SK-N-SH treated with all-trans-retinoic acid at 6 μM for 48 hours (cell line): Measurements from ENCODE around the gene GRM4.

Source experiments
- ATAC-seq: fragments of 200-7000 bp; cut with Tn5 transposase; 3 replicates; pipeline ENCODE4 v1.9.1; 2020; ENCODE audit warnings: mild to moderate bottlenecking, moderate library complexity
- ARNTL ChIP-seq: fragments of 450-650 bp; formaldehyde crosslinking; IDR thresholded peaks from 2 replicates; pipeline ENCODE4 v1.5.0; 2020; ENCODE audit warnings: low read depth, mild to moderate bottlenecking, moderate library complexity, borderline replicate concordance
- BACH2 ChIP-seq: fragments of 250-450 bp; sonication (Bioruptor Pico); IDR thresholded peaks from 2 replicates; pipeline ENCODE4 v1.9.0; 2021; ENCODE audit warnings: mild to moderate bottlenecking, borderline replicate concordance
- CREB5 ChIP-seq: fragments of 250-450 bp; sonication (Bioruptor Pico); IDR thresholded peaks from 2 replicates; pipeline ENCODE4 v1.5.1; 2020; ENCODE audit warnings: low read depth, mild to moderate bottlenecking, moderate library complexity
- CSDC2 ChIP-seq: fragments of 250-450 bp; sonication (Bioruptor Pico); IDR thresholded peaks from 2 replicates; pipeline ENCODE4 v1.5.0; 2020; ENCODE audit warnings: mild to moderate bottlenecking, moderate library complexity
- ISL1 ChIP-seq: fragments of 250-450 bp; sonication (Bioruptor Pico); IDR thresholded peaks from 2 replicates; pipeline ENCODE4 v2.1.2; 2022; ENCODE audit warnings: mild to moderate bottlenecking, moderate library complexity
- OSR1 ChIP-seq: fragments of 250-450 bp; sonication (Bioruptor Pico); IDR thresholded peaks from 2 replicates; pipeline ENCODE4 v1.8.0; 2022; ENCODE audit warnings: moderate library complexity, mild to moderate bottlenecking, inconsistent platforms
- POU6F1 ChIP-seq: fragments of 250-450 bp; sonication (Bioruptor Pico); IDR thresholded peaks from 2 replicates; pipeline ENCODE4 v1.8.0; 2021; ENCODE audit warnings: low read depth, mild to moderate bottlenecking, moderate library complexity, borderline replicate concordance
- PPARA ChIP-seq: fragments of 250-450 bp; sonication (Bioruptor Pico); IDR thresholded peaks from 2 replicates; pipeline ENCODE4 v1.5.0; 2020; ENCODE audit warnings: mild to moderate bottlenecking, borderline replicate concordance
- RARB ChIP-seq: fragments of 250-450 bp; sonication (Bioruptor Pico); IDR thresholded peaks from 2 replicates; pipeline ENCODE4 v1.8.0; 2021; ENCODE audit warnings: mild to moderate bottlenecking, moderate library complexity
- SNAI2 ChIP-seq: fragments of 250-450 bp; sonication (Bioruptor Pico); IDR thresholded peaks from 2 replicates; pipeline ENCODE4 v1.5.0; 2020; ENCODE audit warnings: mild to moderate bottlenecking, moderate library complexity
- TOX ChIP-seq: fragments of 250-450 bp; sonication (Bioruptor Pico); IDR thresholded peaks from 2 replicates; pipeline ENCODE4 v1.8.0; 2021; ENCODE audit warnings: mild to moderate bottlenecking, moderate library complexity, borderline replicate concordance
- ZC3H10 ChIP-seq: fragments of 250-450 bp; sonication (Bioruptor Pico); IDR thresholded peaks from 2 replicates; pipeline ENCODE4 v1.5.1; 2021; ENCODE audit warnings: mild to moderate bottlenecking, moderate library complexity
- ZFP3 ChIP-seq: fragments of 250-450 bp; sonication (Bioruptor Pico); IDR thresholded peaks from 2 replicates; pipeline ENCODE4 v1.5.0; 2020; ENCODE audit warnings: mild to moderate bottlenecking, moderate library complexity
- ZFP30 ChIP-seq: fragments of 450-650 bp; formaldehyde crosslinking; IDR thresholded peaks from 2 replicates; pipeline ENCODE4 v1.5.0; 2022; ENCODE audit warnings: mild to moderate bottlenecking, moderate library complexity
- ZNF565 ChIP-seq: fragments of 450-650 bp; formaldehyde crosslinking; conservative IDR thresholded peaks from 2 replicates; pipeline ENCODE4 v1.5.0; 2020; ENCODE audit warnings: low read depth, mild to moderate bottlenecking, moderate library complexity
- ZNF70 ChIP-seq: fragments of 450-650 bp; formaldehyde crosslinking; IDR thresholded peaks from 2 replicates; pipeline ENCODE4 v1.5.0; 2020; ENCODE audit warnings: mild to moderate bottlenecking, moderate library complexity
- ZNF8 ChIP-seq: fragments of 450-650 bp; formaldehyde crosslinking; IDR thresholded peaks from 2 replicates; pipeline ENCODE4 v1.5.0; 2020; ENCODE audit warnings: mild to moderate bottlenecking, moderate library complexity
- TF ChIP-seq, protein P1 (sequence below): fragments of 250-450 bp; sonication (Bioruptor Pico); IDR thresholded peaks from 2 replicates; pipeline ENCODE4 v1.5.1; 2021; ENCODE audit warnings: mild to moderate bottlenecking, moderate library complexity
- TF ChIP-seq, protein P2 (sequence below): fragments of 250-450 bp; sonication (Bioruptor Pico); IDR thresholded peaks from 2 replicates; pipeline ENCODE4 v1.8.0; 2020; ENCODE audit warnings: mild to moderate bottlenecking, moderate library complexity, borderline replicate concordance
- TF ChIP-seq, protein P3 (sequence below): fragments of 250-450 bp; sonication (Bioruptor Pico); IDR thresholded peaks from 2 replicates; pipeline ENCODE4 v1.5.0; 2020; ENCODE audit warnings: mild to moderate bottlenecking, moderate library complexity

Gene GRM4

GRCh38 chr6:34059136-34059731 lies 86.7 kb downstream of the GRM4 start:
- ATAC-seq: no peak
- TF ChIP-seq SNAI2 (CRISPR knock-in tag): no peak
- no peak for TF ChIP-seq CREB5
- TF ChIP-seq POU6F1 (CRISPR knock-in tag): no peak
- no peak for TF ChIP-seq ZFP30 (CRISPR knock-in tag)

DNA sequence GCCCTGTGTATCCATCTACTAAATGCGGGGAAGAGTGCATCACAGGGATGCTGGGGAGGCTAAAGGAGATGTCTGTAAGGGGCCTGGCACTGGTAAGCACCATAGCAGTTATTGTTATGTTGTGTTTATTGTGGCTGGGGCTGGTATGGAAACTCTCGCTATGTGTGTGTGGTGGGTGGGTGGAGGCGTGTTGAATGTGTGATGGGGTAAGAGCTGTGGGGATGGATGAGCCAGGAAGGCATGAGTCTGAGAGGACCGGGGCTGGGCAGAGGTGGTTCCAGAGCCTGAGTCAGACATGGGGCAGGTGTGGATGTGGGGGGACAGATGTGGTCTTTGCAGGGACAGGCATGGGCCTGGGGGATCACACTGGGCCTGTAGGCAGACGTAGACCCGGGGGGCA lies 88.1 kb downstream of the GRM4 start:
- no peak for ATAC-seq
- no peak for TF ChIP-seq ZC3H10 (CRISPR knock-in tag)
- TF ChIP-seq ZNF70 (CRISPR knock-in tag): no peak
- TF ChIP-seq, protein P1, sequence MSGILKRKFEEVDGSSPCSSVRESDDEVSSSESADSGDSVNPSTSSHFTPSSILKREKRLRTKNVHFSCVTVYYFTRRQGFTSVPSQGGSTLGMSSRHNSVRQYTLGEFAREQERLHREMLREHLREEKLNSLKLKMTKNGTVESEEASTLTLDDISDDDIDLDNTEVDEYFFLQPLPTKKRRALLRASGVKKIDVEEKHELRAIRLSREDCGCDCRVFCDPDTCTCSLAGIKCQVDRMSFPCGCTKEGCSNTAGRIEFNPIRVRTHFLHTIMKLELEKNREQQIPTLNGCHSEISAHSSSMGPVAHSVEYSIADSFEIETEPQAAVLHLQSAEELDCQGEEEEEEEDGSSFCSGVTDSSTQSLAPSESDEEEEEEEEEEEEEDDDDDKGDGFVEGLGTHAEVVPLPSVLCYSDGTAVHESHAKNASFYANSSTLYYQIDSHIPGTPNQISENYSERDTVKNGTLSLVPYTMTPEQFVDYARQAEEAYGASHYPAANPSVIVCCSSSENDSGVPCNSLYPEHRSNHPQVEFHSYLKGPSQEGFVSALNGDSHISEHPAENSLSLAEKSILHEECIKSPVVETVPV (CRISPR knock-in tag): no peak
- TF ChIP-seq ZNF8 (CRISPR knock-in tag): no peak
- TF ChIP-seq BACH2: no peak
- no peak for TF ChIP-seq PPARA (CRISPR knock-in tag)
- TF ChIP-seq, protein P2, sequence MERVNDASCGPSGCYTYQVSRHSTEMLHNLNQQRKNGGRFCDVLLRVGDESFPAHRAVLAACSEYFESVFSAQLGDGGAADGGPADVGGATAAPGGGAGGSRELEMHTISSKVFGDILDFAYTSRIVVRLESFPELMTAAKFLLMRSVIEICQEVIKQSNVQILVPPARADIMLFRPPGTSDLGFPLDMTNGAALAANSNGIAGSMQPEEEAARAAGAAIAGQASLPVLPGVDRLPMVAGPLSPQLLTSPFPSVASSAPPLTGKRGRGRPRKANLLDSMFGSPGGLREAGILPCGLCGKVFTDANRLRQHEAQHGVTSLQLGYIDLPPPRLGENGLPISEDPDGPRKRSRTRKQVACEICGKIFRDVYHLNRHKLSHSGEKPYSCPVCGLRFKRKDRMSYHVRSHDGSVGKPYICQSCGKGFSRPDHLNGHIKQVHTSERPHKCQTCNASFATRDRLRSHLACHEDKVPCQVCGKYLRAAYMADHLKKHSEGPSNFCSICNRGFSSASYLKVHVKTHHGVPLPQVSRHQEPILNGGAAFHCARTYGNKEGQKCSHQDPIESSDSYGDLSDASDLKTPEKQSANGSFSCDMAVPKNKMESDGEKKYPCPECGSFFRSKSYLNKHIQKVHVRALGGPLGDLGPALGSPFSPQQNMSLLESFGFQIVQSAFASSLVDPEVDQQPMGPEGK: no peak
- TF ChIP-seq CSDC2 (CRISPR knock-in tag): no peak
- TF ChIP-seq OSR1 (CRISPR knock-in tag): no peak
- TF ChIP-seq TOX: no peak
- no peak for TF ChIP-seq ARNTL (CRISPR knock-in tag)

- ATAC-seq: no peak
- TF ChIP-seq ZC3H10 (CRISPR knock-in tag): no peak
- TF ChIP-seq ZNF565 (CRISPR knock-in tag): no peak
- TF ChIP-seq PPARA (CRISPR knock-in tag): no peak
- no peak for TF ChIP-seq ZFP3 (CRISPR knock-in tag)
- no peak for TF ChIP-seq ZNF70 (CRISPR knock-in tag)
- no peak for TF ChIP-seq RARB
- TF ChIP-seq CREB5: no peak
- TF ChIP-seq OSR1 (CRISPR knock-in tag): no peak
- TF ChIP-seq ISL1 (CRISPR knock-in tag): no peak
- TF ChIP-seq ZFP30 (CRISPR knock-in tag): no peak
- TF ChIP-seq, protein P3, sequence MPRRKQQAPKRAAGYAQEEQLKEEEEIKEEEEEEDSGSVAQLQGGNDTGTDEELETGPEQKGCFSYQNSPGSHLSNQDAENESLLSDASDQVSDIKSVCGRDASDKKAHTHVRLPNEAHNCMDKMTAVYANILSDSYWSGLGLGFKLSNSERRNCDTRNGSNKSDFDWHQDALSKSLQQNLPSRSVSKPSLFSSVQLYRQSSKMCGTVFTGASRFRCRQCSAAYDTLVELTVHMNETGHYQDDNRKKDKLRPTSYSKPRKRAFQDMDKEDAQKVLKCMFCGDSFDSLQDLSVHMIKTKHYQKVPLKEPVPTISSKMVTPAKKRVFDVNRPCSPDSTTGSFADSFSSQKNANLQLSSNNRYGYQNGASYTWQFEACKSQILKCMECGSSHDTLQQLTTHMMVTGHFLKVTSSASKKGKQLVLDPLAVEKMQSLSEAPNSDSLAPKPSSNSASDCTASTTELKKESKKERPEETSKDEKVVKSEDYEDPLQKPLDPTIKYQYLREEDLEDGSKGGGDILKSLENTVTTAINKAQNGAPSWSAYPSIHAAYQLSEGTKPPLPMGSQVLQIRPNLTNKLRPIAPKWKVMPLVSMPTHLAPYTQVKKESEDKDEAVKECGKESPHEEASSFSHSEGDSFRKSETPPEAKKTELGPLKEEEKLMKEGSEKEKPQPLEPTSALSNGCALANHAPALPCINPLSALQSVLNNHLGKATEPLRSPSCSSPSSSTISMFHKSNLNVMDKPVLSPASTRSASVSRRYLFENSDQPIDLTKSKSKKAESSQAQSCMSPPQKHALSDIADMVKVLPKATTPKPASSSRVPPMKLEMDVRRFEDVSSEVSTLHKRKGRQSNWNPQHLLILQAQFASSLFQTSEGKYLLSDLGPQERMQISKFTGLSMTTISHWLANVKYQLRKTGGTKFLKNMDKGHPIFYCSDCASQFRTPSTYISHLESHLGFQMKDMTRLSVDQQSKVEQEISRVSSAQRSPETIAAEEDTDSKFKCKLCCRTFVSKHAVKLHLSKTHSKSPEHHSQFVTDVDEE (CRISPR knock-in tag): no peak
- TF ChIP-seq POU6F1 (CRISPR knock-in tag): no peak
Measured at GRCh38 chr6:34057191-34057590, 88.7 kb downstream of the GRM4 start.
